Adrenal gland (tissue), 12 donors: Measurements from ENCODE around the gene CDKL2. TPM values are rescaled to one million over a fixed set of nuclear protein-coding genes. Genes with fewer than 3 reads are reported as not detected.

Source experiments
- DNase-seq, 7 donors: peaks; one replicate each; pipeline ENCODE4 v3.0.0-alpha.2; 2019 to 2020
- H3K27ac ChIP-seq, 5 donors: fragments of 200-600 bp; sonication (generic) in 4 of 5; 1 replicate in 3 of 5; 2 replicates in 2 of 5; pipeline versions ENCODE4 v1.5.1 to v1.8.0; 2016 to 2020; ENCODE audit warnings: mild to moderate bottlenecking in 1 of 5
- H3K27me3 ChIP-seq: fragments of 200-600 bp; 2 replicates; pipeline ENCODE4 v1.8.0; 2021
- H3K36me3 ChIP-seq, 2 donors: fragments of 200-600 bp; replicated peaks in 1 of 2; 1 replicate in 1 of 2; 2 replicates in 1 of 2; pipeline versions ENCODE4 v1.5.1 to v1.8.0; 2018 to 2022
- H3K4me1 ChIP-seq, 2 donors: fragments of 200-600 bp; replicated peaks in 1 of 2; 1 replicate in 1 of 2; 2 replicates in 1 of 2; pipeline versions ENCODE4 v1.5.1 to v1.8.0; 2018 to 2021
- H3K4me3 ChIP-seq, 4 donors: fragments of 200-600 bp; sonication (generic) in 3 of 4; one replicate each; pipeline ENCODE4 v1.5.1; 2016 to 2018
- H3K9me3 ChIP-seq, 3 donors: fragments of 200-600 bp; sonication (generic) in 1 of 3; replicated peaks in 1 of 3; 1 replicate in 2 of 3; 2 replicates in 1 of 3; pipeline versions ENCODE4 v1.5.1 to v1.8.0; 2016 to 2021
- CTCF ChIP-seq, 6 experiments: fragments of 450-650 bp in 4 of 6; fragments of 200-600 bp in 2 of 6; sonication (generic) in 1 of 6; IDR thresholded peaks; 1 replicate in 5 of 6; 2 replicates in 1 of 6; pipeline versions ENCODE4 v1.5.1 to v1.8.0; 2016 to 2021; ENCODE audit warnings: antibody characterized with exemption in 6 of 6, mild to moderate bottlenecking in 2 of 6, moderate library complexity in 1 of 6
- POLR2A ChIP-seq, 2 donors: fragments of 450-650 bp; IDR thresholded peaks; one replicate each; pipeline ENCODE4 v1.6.1; 2017; ENCODE audit warnings: antibody characterized with exemption in 2 of 2, mild to moderate bottlenecking in 2 of 2, moderate library complexity in 1 of 2
- WGBS, 4 donors: extraction: QIAGEN DNeasy Blood & Tissue Kit in 2 of 4; methylation state at CpG; one replicate each; pipeline versions ENCODE4 v1.1.5 to v1.1.7; 2013 to 2017; 5-methylcytosine and 5-hydroxymethylcytosine counted together
- intact Hi-C, 2 donors: fragments of 100-400 bp; cut with DNase I; formaldehyde crosslinking; loops; one replicate each; pipeline versions ENCODE4 v1.14.1 to v1.15.0; 2022 to 2023
- polyA plus RNA-seq, 3 donors: library from polyadenylated mRNA; stranded (reverse); fragments of 200-250 nt in 2 of 3; fragments of 350-450 nt in 1 of 3; fragmentation: Illumina TruSeq in 1 of 3; extraction: RNeasy Lipid Tissue Mini Kit (QIAGEN cat#74804) in 1 of 3; gene quantifications; one replicate each; pipeline ENCODE4 v1.2.3, GENCODE V29; 2013 to 2014
- total RNA-seq, 9 donors: library from RNA; depleted of rRNA in 4 of 9; stranded (reverse); fragments of >200 nt in 4 of 9; fragments of 120-200 nt in 1 of 9; fragmentation: NEBNext Ultra II Directional in 1 of 9; extraction: Animal tissue kit (Norgen Biotek cat#: 25700) in 1 of 9; gene quantifications; one replicate each; pipeline versions ENCODE4 v1.1.0 to v1.2.4, GENCODE V29; 2013 to 2023
- donor health status: healthy with polysubstance abuse.
- donor health status: Bipolar disorder and iron deficiency.
- donor health status: DM: yes; HTN: yes; CAD: no.
- donor health status: DM: no; HTN: no; CAD: no.
- donor health status: DM: no; HTN: no; CAD: no.
- donor health status: DM: yes; HTN: yes; CAD: no.

Gene CDKL2
- total and polyA plus RNA-seq, 12 donors, result 0.13 to 1.8 (median 0.60) TPM

DNA sequence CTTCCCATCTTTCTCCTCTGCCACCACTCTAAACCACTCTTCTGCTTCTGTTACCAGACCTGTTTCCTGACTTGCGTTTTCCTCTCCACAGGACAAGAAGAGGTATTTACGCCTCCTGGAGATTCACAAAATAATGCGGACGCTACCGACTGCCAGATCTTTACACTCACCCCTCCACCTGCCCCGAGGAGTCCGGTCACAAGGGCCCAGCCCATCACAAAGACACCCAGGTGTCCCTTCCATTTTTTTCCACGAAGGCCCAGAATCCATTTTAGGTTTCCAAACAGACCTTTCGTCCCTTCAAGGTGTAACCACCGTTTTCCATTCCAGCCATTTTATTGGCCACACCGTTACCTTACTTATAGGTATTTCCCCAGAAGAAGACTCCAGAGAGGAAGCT, 66.3 kb downstream of the CDKL2 start:
- H3K36me3 ChIP-seq, result no peaks in the 10 kb centered on the region
- intact Hi-C loops, result no loop called here
- H3K4me1 ChIP-seq, result no peaks in the 10 kb centered on the region
- 75 to 84% (median 79%) methylated on average over 11 of the region's 11 CpGs for WGBS, 4 donors
- H3K27me3 ChIP-seq, result no peaks in the 10 kb centered on the region
- no peak overlapping the region for H3K27ac ChIP-seq
- no peaks in the 10 kb centered on the region for H3K9me3 ChIP-seq
- no peak overlapping the region for H3K4me3 ChIP-seq
- no peak for TF ChIP-seq CTCF (IDR thresholded peaks at IDR 0.05)
- DNase-seq, result no peak

- no peaks in the 10 kb centered on the region for H3K4me1 ChIP-seq
- DNase-seq, result no peak
- no peak overlapping the region for H3K4me3 ChIP-seq
- H3K27me3 ChIP-seq, result no peaks in the 10 kb centered on the region
- H3K36me3 ChIP-seq, result no peaks in the 10 kb centered on the region
- 63 to 72% (median 68%) methylated on average over 8 of the region's 8 CpGs for WGBS, 4 donors
- H3K27ac ChIP-seq, result no peak overlapping the region
- no peaks in the 10 kb centered on the region for H3K9me3 ChIP-seq
- TF ChIP-seq CTCF (IDR thresholded peaks at IDR 0.05) (no peak), POLR2A (IDR thresholded peaks at IDR 0.05) (no peak)
- intact Hi-C loops, result no loop called here
These were observed 68.5 kb downstream of the CDKL2 start for GRCh38 chr4:75561789-75562188.

DNA sequence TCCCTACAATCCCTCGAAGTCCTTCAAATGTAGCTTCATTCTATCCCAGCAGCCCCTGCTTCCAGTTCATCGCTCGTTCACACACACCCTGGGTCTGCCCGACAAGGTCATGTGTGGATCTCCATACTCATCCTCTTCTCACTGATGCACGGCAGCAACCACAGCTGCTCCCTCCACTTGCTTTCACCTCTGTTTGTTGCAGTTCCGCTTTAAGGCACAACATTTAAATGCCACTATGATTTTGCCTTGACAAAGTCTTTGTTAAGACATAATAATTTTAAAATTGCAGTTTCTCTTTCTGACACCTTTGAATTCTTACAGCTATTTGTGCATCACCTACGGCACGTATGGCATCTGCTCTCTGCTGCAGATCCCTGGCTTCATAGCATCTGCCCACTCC, 72.6 kb downstream of the CDKL2 start:
- DNase-seq, result no peak
- no peak overlapping the region for H3K4me3 ChIP-seq
- no peaks in the 10 kb centered on the region for H3K9me3 ChIP-seq
- no peak overlapping the region for H3K27ac ChIP-seq
- no peaks in the 10 kb centered on the region for H3K27me3 ChIP-seq
- H3K36me3 ChIP-seq, result no peaks in the 10 kb centered on the region
- H3K4me1 ChIP-seq, result no peaks in the 10 kb centered on the region
- intact Hi-C loops, result no loop called here
- TF ChIP-seq CTCF (IDR thresholded peaks at IDR 0.05), result no peak
- no peak for TF ChIP-seq POLR2A (IDR thresholded peaks at IDR 0.05)
- WGBS, 4 donors, result 72 to 88% (median 81%) methylated on average over 8 of the region's 8 CpGs

GRCh38 chr4:75555294-75556164, 74.8 kb downstream of the CDKL2 start, which contains the start of gene ODAPH:
ODAPH (plus strand) TSS chr4:75556066; CDS start chr4:75556083, 17 bp downstream.
- no peak within 1 kb of the TSS for H3K27ac ChIP-seq
- WGBS, 4 donors, result 56 to 78% (median 68%) methylated on average over 8 to 9 of the region's 9 CpGs

More at GRCh38 chr4:75555294-75556164, 74.8 kb downstream of the CDKL2 start, which contains the start of gene ODAPH:
- intact Hi-C loops, result no loop called here
- no peaks in the 10 kb centered on the region for H3K4me1 ChIP-seq
- H3K36me3 ChIP-seq, result no peaks in the 10 kb centered on the region
- H3K4me3 ChIP-seq, result no peak within 1 kb of the TSS
- DNase-seq, result no peak
- TF ChIP-seq CTCF (IDR thresholded peaks at IDR 0.05), result no peak
- no peak for TF ChIP-seq POLR2A (IDR thresholded peaks at IDR 0.05)
- H3K9me3 ChIP-seq, result no peaks in the 10 kb centered on the region
- H3K27me3 ChIP-seq, result no peaks in the 10 kb centered on the region
